ENCODE results near the gene PPP1R12B.
"Not testable (repeated sequence)": the region's sequence is repeated elsewhere in the genome, so short reads cannot be mapped to it uniquely, and the experiment has no call there.

PPP1R12B gene

GRCh38 chr1:202551683-202552082 is 203.2 kb downstream of the PPP1R12B start:
- H3K4me3 ChIP-seq (replicated peaks in 1 of 2; ENCODE audit: low read depth in 2 of 2, low read length in 2 of 2) = no peak overlapping the region
- DNase-seq (ENCODE audit: low read depth in 2 of 2) = peak in 1 of 2 donors; percentile 12
- TF ChIP-seq CTCF (IDR thresholded peaks at IDR 0.05; ENCODE audit: low read depth, low read length) = no peak

- peak in 1 of 2 donors; percentile 50 for DNase-seq (ENCODE audit: low read depth in 2 of 2)
- not testable (repeated sequence) for H3K4me3 ChIP-seq (replicated peaks in 1 of 2; ENCODE audit: low read depth in 2 of 2, low read length in 2 of 2)
Observed at GRCh38 chr1:202552615-202553014, 204.1 kb downstream of the PPP1R12B start.

GRCh38 chr1:202553078-202553477 is 204.6 kb downstream of the PPP1R12B start:
- not testable (repeated sequence) for DNase-seq (ENCODE audit: low read depth in 2 of 2); H3K4me3 ChIP-seq (replicated peaks in 1 of 2; ENCODE audit: low read depth in 2 of 2, low read length in 2 of 2)

GRCh38 chr1:202553560-202554038 is 205.1 kb downstream of the PPP1R12B start:
- TF ChIP-seq CTCF (IDR thresholded peaks at IDR 0.05; ENCODE audit: low read depth, low read length) = no peak
- DNase-seq (ENCODE audit: low read depth in 2 of 2) = peak; percentile 81 to 86

GRCh38 chr1:202554619-202555018 is 206.1 kb downstream of the PPP1R12B start:
- not testable (repeated sequence) for DNase-seq (ENCODE audit: low read depth in 2 of 2)

More at GRCh38 chr1:202553560-202554038, 205.1 kb downstream of the PPP1R12B start:
- no peak overlapping the region for H3K4me3 ChIP-seq (replicated peaks in 1 of 2; ENCODE audit: low read depth in 2 of 2, low read length in 2 of 2)

GRCh38 chr1:202556037-202556436 is 207.5 kb downstream of the PPP1R12B start:
- not testable (repeated sequence) for H3K4me3 ChIP-seq (replicated peaks in 1 of 2; ENCODE audit: low read depth in 2 of 2, low read length in 2 of 2); DNase-seq (ENCODE audit: low read depth in 2 of 2)

More at GRCh38 chr1:202554619-202555018, 206.1 kb downstream of the PPP1R12B start:
- H3K4me3 ChIP-seq (replicated peaks in 1 of 2; ENCODE audit: low read depth in 2 of 2, low read length in 2 of 2) = not testable (repeated sequence)

- not testable (repeated sequence) for H3K4me3 ChIP-seq (replicated peaks in 1 of 2; ENCODE audit: low read depth in 2 of 2, low read length in 2 of 2); DNase-seq (ENCODE audit: low read depth in 2 of 2)
Observed at GRCh38 chr1:202557662-202558061, 209.2 kb downstream of the PPP1R12B start.

GRCh38 chr1:202561240-202561639 is 212.7 kb downstream of the PPP1R12B start:
- H3K4me3 ChIP-seq (replicated peaks in 1 of 2; ENCODE audit: low read depth in 2 of 2, low read length in 2 of 2) = no peak overlapping the region
- TF ChIP-seq CTCF (IDR thresholded peaks at IDR 0.05; ENCODE audit: low read depth, low read length) = no peak
- DNase-seq (ENCODE audit: low read depth in 2 of 2) = no peak

- TF ChIP-seq CTCF (IDR thresholded peaks at IDR 0.05; ENCODE audit: low read depth, low read length) = no peak
- H3K4me3 ChIP-seq (replicated peaks in 1 of 2; ENCODE audit: low read depth in 2 of 2, low read length in 2 of 2) = no peak overlapping the region
- no peak for DNase-seq (ENCODE audit: low read depth in 2 of 2)
Observed at GRCh38 chr1:202561726-202562443, 213.4 kb downstream of the PPP1R12B start.

All from cardiac fibroblast (primary cell).